ENCODE results near the gene OVOL1. TPM values are rescaled to one million over a fixed set of nuclear protein-coding genes. Genes with fewer than 3 reads are reported as not detected.
A peak's percentile ranks its signal among the peaks of the same experiment; 100 is the strongest.

The OVOL1 gene
- total RNA-seq, 1 donor from 2014 or later: not detected

DNA sequence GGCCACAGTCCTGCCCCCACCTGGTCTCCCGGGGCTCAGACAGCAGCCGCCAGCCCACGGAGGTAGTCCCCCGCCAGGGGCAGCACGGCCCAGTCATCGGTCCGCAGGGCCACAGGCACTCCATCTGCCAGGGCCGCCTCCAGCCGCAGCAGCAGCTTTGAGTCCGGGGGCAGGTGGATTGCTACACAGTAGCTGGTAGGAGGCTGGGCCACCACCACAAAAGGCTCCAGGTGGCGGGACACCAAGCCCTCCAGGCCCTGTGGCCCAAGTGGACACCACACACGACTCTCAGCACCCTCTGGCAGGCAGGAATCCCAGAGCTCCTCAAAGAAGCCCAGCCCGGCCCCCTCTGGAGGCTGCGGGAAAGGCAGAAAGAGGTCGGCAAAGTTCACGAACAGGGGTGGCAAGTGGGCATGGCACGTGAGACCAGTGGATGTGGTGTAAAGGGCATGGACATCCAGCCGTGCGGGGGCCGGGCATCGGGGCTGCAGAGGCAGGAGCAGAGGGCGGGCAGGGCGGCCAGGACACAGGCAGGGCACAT lies 9.0 kb upstream of the OVOL1 start:
- DNase-seq (ENCODE audit: low read depth in 2 of 2): no peak

DNA sequence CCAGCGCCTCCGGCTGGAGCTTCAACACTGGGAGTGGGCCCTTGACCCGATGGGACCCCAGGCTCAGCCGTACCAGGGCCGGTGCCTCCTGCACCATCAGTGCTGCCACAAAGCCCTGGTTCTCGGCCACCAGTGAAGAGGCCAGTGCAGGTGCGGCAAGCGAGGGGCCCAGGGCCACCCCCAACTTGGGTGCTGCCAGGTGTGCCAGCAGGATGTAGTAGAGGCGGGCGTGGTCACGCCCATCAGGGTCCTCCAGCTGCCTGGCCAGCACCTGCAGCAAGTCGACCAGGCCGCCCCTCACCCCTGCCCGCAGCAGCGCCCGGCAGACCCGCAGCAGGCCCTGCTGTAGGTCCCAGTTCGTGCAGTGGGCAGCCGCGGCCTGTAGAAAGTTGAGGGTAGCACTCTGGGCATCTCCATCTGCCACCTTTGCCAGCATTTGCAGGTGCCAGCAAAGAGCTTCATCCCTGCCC lies 8.4 kb upstream of the OVOL1 start:
- no peak for DNase-seq (ENCODE audit: low read depth in 2 of 2)

- no peak for DNase-seq (ENCODE audit: low read depth in 2 of 2)
These were observed 7.8 kb upstream of the OVOL1 start for GRCh38 chr11:65778901-65779668.

DNA sequence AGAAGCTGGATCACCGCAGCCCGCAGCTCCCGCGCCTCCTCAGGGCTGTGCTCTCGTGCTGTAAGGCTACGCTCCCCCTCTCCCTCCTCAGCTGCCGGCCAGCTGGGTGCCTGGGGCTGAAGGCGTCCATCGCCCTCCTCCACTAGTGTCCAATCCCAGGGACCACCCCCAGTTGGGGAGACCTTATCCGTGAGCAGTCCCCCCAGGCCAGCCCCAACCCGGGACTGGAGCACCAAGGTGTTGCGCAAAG lies 7.3 kb upstream of the OVOL1 start:
- DNase-seq (ENCODE audit: low read depth in 2 of 2): no peak

DNA sequence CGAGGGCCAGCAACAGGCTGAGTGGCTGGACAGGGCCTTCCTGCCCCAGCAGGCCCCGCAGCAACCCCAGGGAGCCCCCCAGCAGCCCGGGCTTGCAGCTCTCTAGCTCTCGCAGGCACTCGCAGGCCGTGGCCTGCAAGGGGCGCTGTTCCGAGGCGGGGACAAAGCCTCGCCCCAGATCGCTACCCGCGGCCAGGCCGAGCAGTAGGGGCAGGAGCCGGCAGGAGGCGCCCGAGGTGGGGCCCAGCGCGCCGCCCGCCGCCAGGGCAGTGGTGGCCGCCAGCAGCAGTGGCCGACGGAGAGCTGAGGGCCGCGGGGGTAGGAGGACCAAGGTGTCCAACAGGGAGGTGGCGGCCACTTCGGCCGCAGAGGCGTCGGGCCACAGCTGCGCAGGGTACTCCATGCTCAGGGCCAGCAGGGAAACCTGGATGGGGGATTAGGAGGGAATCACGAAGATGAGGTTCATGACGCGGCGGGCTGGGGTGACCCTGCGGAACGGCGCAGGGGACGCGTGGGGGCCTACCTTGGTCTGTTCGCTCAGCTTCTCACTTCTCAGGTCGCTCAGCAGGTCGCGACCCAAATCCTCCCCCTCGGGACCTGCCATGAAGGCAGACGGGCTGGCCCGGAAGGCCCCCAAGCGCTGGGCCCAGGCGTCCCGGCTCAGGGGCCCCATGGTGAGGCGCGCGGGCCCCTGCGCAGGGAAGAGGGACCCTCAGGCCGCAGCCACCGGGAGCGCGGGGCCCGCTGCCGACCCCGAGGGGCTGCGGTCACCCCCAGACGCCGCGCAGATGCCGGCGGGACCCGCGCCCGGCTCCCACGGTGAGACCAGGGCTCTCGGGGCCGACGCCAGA lies 6.7 kb upstream of the OVOL1 start:
- DNase-seq (ENCODE audit: low read depth in 2 of 2): peak; percentile 60 to 87

GRCh38 chr11:65780770-65781151 lies 6.1 kb upstream of the OVOL1 start, which contains the start of gene AP5B1:
Gene AP5B1 (minus strand): TSS chr11:65780976. CDS start chr11:65780591, 385 bp downstream.
- peak in 1 of 2 donors; percentile 65 for DNase-seq (ENCODE audit: low read depth in 2 of 2)

DNA sequence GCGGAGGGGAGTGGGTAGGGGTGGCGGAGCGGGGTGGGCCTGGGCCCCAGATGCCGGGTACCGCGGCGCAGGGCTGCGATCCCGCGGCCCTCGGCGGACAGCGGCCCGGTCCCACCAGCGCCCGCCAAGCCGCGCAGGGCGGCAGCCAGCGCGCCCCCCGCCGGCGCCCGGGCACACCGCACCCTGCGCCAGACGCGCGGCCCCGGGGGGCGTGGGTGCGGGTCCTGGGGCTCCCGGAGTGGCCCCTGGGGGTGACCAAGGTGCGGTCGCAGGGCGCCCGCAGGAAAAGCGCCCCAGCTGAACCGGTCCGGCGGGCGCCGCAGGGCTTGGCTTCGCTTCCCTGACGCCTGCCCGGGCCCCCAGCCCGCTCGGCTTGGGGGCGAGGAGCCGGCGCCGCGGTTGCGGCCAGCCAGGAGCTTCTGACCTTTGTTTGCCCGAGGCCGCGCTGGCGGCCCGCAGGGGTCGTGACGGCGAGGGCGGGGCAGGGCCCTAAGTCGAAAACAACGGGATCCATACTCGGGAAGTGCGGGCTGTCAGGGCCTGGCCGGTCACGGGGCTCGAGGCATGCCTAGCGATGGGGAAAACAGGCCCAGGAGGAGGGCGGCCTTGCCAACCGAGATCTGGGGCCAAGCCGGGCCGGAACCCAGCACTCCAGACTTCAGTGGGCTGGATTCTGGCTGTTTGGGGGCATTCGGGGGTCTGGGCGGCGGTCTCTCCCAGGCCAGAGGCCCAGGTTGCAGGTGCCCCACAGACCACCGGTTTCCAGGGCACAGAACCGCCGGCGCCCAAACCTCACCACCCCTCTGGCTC lies 5.5 kb upstream of the OVOL1 start:
- DNase-seq (ENCODE audit: low read depth in 2 of 2): peak in 1 of 2 donors; percentile 42

- DNase-seq (ENCODE audit: low read depth in 2 of 2): no peak
These were observed 4.7 kb upstream of the OVOL1 start for GRCh38 chr11:65781962-65782815.

- no peak for DNase-seq (ENCODE audit: low read depth in 2 of 2)
These were observed 4.0 kb upstream of the OVOL1 start for GRCh38 chr11:65782816-65783228.

DNA sequence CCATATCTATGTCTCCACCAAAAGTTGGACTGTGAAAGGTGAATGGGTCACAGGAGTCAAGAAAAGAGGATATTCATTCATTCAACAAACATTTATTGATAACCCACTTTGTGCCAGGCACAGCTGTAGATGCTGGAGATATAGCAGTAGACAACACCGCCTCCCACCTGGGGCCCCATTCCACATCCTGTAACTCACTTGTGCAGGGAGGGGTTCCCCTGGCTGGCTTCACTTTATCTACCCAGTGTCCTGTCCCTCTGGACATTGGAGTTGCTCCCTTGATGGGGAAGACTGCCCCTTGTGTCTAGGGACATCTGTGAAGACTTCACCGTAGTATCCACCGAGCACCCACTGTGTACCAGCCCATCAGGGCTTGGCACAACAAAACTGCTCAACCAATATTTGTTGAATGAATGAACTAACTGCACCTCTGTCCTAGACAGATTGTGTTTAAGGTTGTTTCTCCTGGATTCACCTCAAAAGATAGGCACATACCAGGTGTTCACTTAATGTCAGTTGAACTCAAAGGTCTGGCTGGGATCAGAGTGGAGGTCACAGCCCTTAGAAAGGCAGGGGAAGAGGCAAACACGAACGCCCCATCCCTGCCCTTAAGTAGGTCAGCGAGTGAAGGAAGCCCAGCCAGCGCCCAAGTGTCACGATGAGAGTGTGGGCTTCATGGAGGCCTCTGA lies 1.4 kb upstream of the OVOL1 start:
- no peak for DNase-seq (ENCODE audit: low read depth in 2 of 2)

DNA sequence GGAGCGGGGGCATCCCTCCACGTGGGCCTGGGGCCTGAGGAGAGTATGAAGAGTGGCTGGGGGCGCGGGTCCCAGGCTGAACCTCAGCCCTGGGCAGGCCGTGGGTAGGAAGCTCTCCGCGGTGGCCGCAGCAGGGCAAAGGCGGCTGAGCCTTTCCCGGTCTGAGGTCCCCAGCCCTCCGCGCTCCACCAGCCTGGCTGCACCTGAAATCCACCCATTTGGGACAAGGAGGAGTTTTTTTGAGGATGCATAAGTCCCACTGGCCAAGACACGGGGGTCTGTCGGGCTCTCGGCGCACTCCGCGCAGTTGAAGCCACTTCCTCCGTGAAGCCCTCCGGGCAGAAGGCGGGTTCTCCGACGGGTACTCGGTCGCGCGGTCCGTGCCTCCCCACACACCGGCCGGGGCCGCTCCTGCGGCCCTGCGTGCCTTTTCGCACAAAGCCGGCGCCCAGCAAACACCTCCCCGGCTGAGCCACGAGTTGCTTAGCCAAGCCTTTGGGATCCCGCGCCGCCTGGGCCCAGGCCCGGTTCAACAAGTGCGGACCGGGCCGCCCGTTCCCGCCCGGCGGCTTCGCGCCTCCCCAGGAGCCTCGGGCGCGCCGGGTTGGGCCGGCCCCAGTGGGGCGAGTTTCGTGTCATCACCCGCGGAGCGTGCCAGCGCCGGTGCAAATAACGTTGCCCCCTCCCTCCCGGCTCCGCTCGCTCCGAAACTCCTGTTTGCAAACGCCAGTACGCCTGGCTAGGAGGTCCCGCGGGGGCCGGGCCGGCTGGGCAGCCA lies 666 bp upstream of the OVOL1 start:
- no peak for DNase-seq (ENCODE audit: low read depth in 2 of 2)

GRCh38 chr11:65787649-65788622 lies 1.1 kb downstream of the OVOL1 start:
- no peak for DNase-seq (ENCODE audit: low read depth in 2 of 2)

- DNase-seq (ENCODE audit: low read depth in 2 of 2): no peak
These were observed 2.0 kb downstream of the OVOL1 start for GRCh38 chr11:65788821-65789220.

- DNase-seq (ENCODE audit: low read depth in 2 of 2): no peak
These were observed 2.6 kb downstream of the OVOL1 start for GRCh38 chr11:65789230-65790103.

GRCh38 chr11:65790104-65790901 lies 3.4 kb downstream of the OVOL1 start:
- DNase-seq (ENCODE audit: low read depth in 2 of 2): no peak

GRCh38 chr11:65790902-65791650 lies 4.2 kb downstream of the OVOL1 start:
- no peak for DNase-seq (ENCODE audit: low read depth in 2 of 2)

Data from dermis microvascular lymphatic vessel endothelial cell (primary cell).